Natural killer cell (primary cell): ENCODE measurements around the gene MYB. TPM values are rescaled to one million over a fixed set of nuclear protein-coding genes. Genes with fewer than 3 reads are reported as not detected.

Source experiments
- ATAC-seq, 3 donors: fragments of 150-1000 bp in 2 of 3; fragments of 200-7000 bp in 1 of 3; cut with Tn5 transposase; 1 replicate in 1 of 3; 2 replicates in 2 of 3; pipeline ENCODE4 v1.10.0; 2021; ENCODE audit warnings: mild to moderate bottlenecking in 2 of 3, moderate library complexity in 2 of 3
- DNase-seq, 2 donors: peaks; one replicate each; pipeline versions ENCODE4 v3.0.0 to v3.0.0-alpha.2; 2013 to 2021; ENCODE audit warnings: mixed read lengths in 1 of 2
- H3K27ac ChIP-seq: one replicate; pipeline ENCODE4 v1.5.1; 2013; ENCODE audit warnings: mild to moderate bottlenecking, low read length
- H3K27me3 ChIP-seq: one replicate; pipeline ENCODE4 v1.6.1; 2013; ENCODE audit warnings: low read length; ENCODE audit not compliant: control insufficient read depth, insufficient read depth
- H3K36me3 ChIP-seq: one replicate; pipeline ENCODE4 v1.6.1; 2013; ENCODE audit warnings: low read length; ENCODE audit not compliant: control insufficient read depth, insufficient read depth
- H3K4me1 ChIP-seq: one replicate; pipeline ENCODE4 v1.6.1; 2013; ENCODE audit warnings: low read length; ENCODE audit not compliant: control insufficient read depth, insufficient read depth
- H3K4me3 ChIP-seq: one replicate; pipeline ENCODE4 v1.5.1; 2013; ENCODE audit warnings: low read length
- H3K9me3 ChIP-seq: one replicate; pipeline ENCODE4 v1.6.1; 2013; ENCODE audit warnings: low read length; ENCODE audit not compliant: control insufficient read depth, insufficient read depth
- H3K27ac Mint-ChIP-seq, 2 donors: one replicate each; pipeline ENCODE4 v1.8.0; 2022; ENCODE audit warnings: mild to moderate bottlenecking in 2 of 2, mixed read lengths in 2 of 2, moderate library complexity in 1 of 2
- H3K27me3 Mint-ChIP-seq, 2 donors: one replicate each; pipeline ENCODE4 v1.8.0; 2022; ENCODE audit warnings: low read depth in 2 of 2, mixed read lengths in 2 of 2
- H3K36me3 Mint-ChIP-seq: one replicate; pipeline ENCODE4 v1.8.0; 2022; ENCODE audit warnings: mixed read lengths
- H3K4me1 Mint-ChIP-seq, 2 donors: one replicate each; pipeline ENCODE4 v1.8.0; 2022; ENCODE audit warnings: mixed read lengths in 2 of 2
- H3K4me3 Mint-ChIP-seq: one replicate; pipeline ENCODE4 v1.8.0; 2022; ENCODE audit warnings: mild to moderate bottlenecking, moderate library complexity, mixed read lengths
- H3K9me3 Mint-ChIP-seq, 2 donors: one replicate each; pipeline ENCODE4 v1.8.0; 2022; ENCODE audit warnings: mixed read lengths in 2 of 2
- WGBS: methylation state at CpG from one replicate; pipeline ENCODE4 v1.1.7; 2013; ENCODE audit warnings: missing lambda C conversion rate; ENCODE audit not compliant: insufficient coverage; 5-methylcytosine and 5-hydroxymethylcytosine counted together
- intact Hi-C: fragments of 100-400 bp; cut with micrococcal nuclease; formaldehyde crosslinking; loops from one replicate; pipeline ENCODE4 v1.14.2; 2022
- total RNA-seq, 4 donors: library from RNA; stranded (reverse); fragments of 120-200 nt in 1 of 4; gene quantifications; one replicate each; pipeline versions ENCODE4 v1.2.3 to v1.2.4, GENCODE V29; 2013 to 2022
- TF ChIP-seq, protein P1 (sequence below): fragments of 200-600 bp; IDR thresholded peaks from one replicate; pipeline ENCODE4 v1.8.0; 2022; ENCODE audit warnings: antibody characterized with exemption

The MYB gene
- total RNA-seq, 3 donors from 2014 or later (not counting 1 experiment from before 2014, with no cell fraction given) = 0.40 to 3.5 (median 1.3) TPM

DNA sequence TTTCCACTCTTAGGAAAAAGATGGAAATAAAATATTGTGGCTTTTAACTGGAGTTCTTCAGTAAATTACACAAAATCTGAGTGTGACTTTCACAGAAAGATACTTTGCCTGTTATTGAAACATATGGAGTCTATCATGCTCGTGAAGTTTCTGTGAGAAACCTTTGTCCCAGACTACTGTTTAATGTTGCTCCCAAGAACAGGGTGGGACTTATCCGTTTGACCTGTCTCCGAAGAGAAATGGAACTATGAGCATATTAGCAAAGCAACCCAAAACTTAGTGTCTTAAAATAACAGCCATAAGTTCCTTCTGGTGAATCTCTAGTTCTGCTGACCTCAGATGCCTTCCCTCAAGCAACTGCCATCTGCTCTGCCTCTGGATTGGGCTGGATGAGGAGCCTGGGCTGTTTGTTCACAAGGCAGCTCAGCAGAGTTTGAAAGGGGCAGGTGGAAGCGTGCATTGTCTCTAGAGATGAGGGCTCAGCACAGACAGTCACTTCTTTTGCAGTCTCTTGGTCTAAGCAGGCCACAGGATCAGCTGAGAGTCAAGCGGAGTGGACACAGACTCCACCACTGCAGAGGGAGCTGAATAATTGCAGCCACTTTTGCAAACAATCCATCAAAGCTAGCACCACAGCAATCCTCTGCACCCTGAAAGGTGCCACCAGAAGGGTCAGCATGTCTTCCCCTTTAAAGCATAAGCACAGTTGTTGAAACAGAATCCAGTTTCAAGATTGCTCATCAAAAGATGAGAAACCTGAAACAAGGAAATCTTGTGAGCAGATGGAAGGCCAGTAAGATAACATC lies 52.8 kb downstream of the MYB start:
- Mint-ChIP-seq H3K36me3 (no peaks in the 10 kb centered on the region), H3K27me3 (peaks cover 0 to 2% of the 10 kb centered on the region in 2 donors), H3K4me1 (no peaks in the 10 kb centered on the region), H3K9me3 (no peaks in the 10 kb centered on the region), H3K27ac (no peak overlapping the region), H3K4me3 (no peak overlapping the region)
- TF ChIP-seq, protein P1, sequence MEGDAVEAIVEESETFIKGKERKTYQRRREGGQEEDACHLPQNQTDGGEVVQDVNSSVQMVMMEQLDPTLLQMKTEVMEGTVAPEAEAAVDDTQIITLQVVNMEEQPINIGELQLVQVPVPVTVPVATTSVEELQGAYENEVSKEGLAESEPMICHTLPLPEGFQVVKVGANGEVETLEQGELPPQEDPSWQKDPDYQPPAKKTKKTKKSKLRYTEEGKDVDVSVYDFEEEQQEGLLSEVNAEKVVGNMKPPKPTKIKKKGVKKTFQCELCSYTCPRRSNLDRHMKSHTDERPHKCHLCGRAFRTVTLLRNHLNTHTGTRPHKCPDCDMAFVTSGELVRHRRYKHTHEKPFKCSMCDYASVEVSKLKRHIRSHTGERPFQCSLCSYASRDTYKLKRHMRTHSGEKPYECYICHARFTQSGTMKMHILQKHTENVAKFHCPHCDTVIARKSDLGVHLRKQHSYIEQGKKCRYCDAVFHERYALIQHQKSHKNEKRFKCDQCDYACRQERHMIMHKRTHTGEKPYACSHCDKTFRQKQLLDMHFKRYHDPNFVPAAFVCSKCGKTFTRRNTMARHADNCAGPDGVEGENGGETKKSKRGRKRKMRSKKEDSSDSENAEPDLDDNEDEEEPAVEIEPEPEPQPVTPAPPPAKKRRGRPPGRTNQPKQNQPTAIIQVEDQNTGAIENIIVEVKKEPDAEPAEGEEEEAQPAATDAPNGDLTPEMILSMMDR = no peak
- intact Hi-C loops = no loop called here
- Histone ChIP-seq H3K4me3 (no peak overlapping the region), H3K27ac (no peak overlapping the region), H3K27me3 (no peaks in the 10 kb centered on the region), H3K36me3 (no peaks in the 10 kb centered on the region), H3K9me3 (no peaks in the 10 kb centered on the region), H3K4me1 (no peaks in the 10 kb centered on the region)
- ATAC-seq (no peak), DNase-seq (no peak)
- 77% methylated on average over 5 of the region's 5 CpGs for WGBS

DNA sequence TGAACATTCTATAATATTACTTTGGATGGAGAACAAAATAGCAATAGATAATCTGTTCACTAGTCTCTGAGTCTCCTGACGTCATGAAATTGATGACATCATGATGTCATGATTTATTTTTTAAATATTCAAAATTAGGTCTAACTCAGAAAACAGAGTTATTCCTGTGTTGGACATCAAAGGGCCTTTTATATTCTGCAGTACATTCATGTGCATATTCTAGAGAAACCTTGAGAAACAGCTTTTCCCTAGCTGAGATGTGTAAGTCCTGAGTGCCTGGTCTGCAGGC lies 53.3 kb downstream of the MYB start:
- Mint-ChIP-seq H3K27ac (no peak overlapping the region), H3K27me3 (peaks cover 0 to 2% of the 10 kb centered on the region in 2 donors), H3K4me3 (no peak overlapping the region), H3K9me3 (no peaks in the 10 kb centered on the region), H3K4me1 (no peaks in the 10 kb centered on the region), H3K36me3 (no peaks in the 10 kb centered on the region)
- no peaks in the 10 kb centered on the region for H3K4me1 ChIP-seq
- no peaks in the 10 kb centered on the region for H3K36me3 ChIP-seq
- H3K9me3 ChIP-seq = no peaks in the 10 kb centered on the region
- no peaks in the 10 kb centered on the region for H3K27me3 ChIP-seq
- intact Hi-C loops = no loop called here
- TF ChIP-seq, protein P1 = no peak
- WGBS = no CpG with 5 or more reads among the region's 1 CpG
- H3K4me3 ChIP-seq = no peak overlapping the region
- no peak for ATAC-seq
- H3K27ac ChIP-seq = no peak overlapping the region
- DNase-seq = no peak

DNA sequence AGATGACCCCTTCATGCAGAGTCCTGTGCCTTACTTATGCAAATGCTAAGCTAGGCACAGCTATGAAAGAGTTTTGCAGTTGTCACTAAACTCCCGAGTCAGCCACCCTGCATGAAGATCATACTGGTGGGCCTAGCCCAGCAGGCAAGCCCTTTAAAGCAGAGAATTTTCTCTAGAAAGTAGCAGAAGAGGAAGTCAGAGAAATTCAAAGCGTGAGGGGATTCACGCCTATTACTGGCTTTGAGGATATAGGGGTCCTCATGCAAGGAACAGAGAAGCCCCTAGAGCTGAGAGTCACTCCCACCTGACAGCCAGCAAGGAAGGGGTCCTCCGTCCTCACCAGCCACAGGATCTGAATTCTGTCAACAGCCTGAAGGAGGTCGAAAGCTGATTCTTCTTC lies 54.6 kb downstream of the MYB start:
- Mint-ChIP-seq H3K36me3 (no peaks in the 10 kb centered on the region), H3K9me3 (no peaks in the 10 kb centered on the region), H3K4me1 (no peaks in the 10 kb centered on the region), H3K27me3 (peaks cover 0 to 2% of the 10 kb centered on the region in 2 donors), H3K4me3 (no peak overlapping the region), H3K27ac (no peak overlapping the region)
- no peak for ATAC-seq
- no peak overlapping the region for H3K27ac ChIP-seq
- TF ChIP-seq, protein P1 = no peak
- no peaks in the 10 kb centered on the region for H3K9me3 ChIP-seq
- intact Hi-C loops = no loop called here
- H3K27me3 ChIP-seq = no peaks in the 10 kb centered on the region
- H3K36me3 ChIP-seq = no peaks in the 10 kb centered on the region
- H3K4me3 ChIP-seq = no peak overlapping the region
- no peak for DNase-seq
- no peaks in the 10 kb centered on the region for H3K4me1 ChIP-seq
- 76% methylated on average over 5 of the region's 5 CpGs for WGBS

DNA sequence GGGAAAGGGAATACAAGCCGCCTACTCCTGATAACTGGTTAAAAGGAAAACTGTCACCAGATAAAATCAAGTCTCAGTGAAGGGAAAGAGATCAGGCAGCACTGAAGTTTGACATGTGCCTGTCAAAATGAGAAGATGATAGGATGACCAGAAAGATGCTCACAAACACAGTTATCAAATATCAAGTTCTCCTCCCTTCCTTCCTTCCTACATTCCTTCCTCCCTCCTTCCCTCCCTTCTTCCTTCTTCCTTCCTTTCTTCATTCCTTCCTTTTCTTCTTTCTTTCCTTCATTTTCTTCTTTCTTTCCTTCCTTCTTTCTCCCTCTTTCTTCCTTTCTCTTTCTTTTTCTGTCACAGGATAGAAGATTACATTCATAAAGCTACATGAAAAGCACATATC lies 55.2 kb downstream of the MYB start:
- WGBS = 100% methylated on average over 1 of the region's 1 CpG
- H3K9me3 Mint-ChIP-seq = no peaks in the 10 kb centered on the region
- H3K4me3 Mint-ChIP-seq = no peak overlapping the region
- ATAC-seq (no peak), DNase-seq (no peak)
- Histone ChIP-seq H3K27me3 (no peaks in the 10 kb centered on the region), H3K4me3 (no peak overlapping the region), H3K36me3 (no peaks in the 10 kb centered on the region), H3K9me3 (no peaks in the 10 kb centered on the region), H3K4me1 (no peaks in the 10 kb centered on the region), H3K27ac (no peak overlapping the region)
- no peaks in the 10 kb centered on the region for H3K4me1 Mint-ChIP-seq
- H3K27ac Mint-ChIP-seq = no peak overlapping the region
- intact Hi-C loops = no loop called here
- TF ChIP-seq, protein P1 = no peak
- no peaks in the 10 kb centered on the region for H3K36me3 Mint-ChIP-seq
- H3K27me3 Mint-ChIP-seq = peaks cover 0 to 2% of the 10 kb centered on the region in 2 donors
